Suprapubic skin (tissue), 4 donors: ENCODE results near the gene YTHDC2.

Experiments used
- EP300 ChIP-seq: sonication (generic); formaldehyde crosslinking; IDR thresholded peaks from one replicate; pipeline ENCODE4 v1.6.1; 2017; ENCODE audit warnings: antibody characterized with exemption
- POLR2AphosphoS5 ChIP-seq, 3 donors: sonication (generic); formaldehyde crosslinking; IDR thresholded peaks; one replicate each; pipeline ENCODE4 v1.6.1; 2017; ENCODE audit warnings: antibody characterized with exemption in 3 of 3
- TF ChIP-seq, protein P1 (sequence below), 2 donors: fragments of 200-600 bp in 1 of 2; fragments of 450-650 bp in 1 of 2; sonication (generic) in 1 of 2; IDR thresholded peaks; one replicate each; pipeline ENCODE4 v1.5.1; 2016 to 2019; ENCODE audit warnings: antibody characterized with exemption in 2 of 2, mild to moderate bottlenecking in 1 of 2, moderate library complexity in 1 of 2

DNA sequence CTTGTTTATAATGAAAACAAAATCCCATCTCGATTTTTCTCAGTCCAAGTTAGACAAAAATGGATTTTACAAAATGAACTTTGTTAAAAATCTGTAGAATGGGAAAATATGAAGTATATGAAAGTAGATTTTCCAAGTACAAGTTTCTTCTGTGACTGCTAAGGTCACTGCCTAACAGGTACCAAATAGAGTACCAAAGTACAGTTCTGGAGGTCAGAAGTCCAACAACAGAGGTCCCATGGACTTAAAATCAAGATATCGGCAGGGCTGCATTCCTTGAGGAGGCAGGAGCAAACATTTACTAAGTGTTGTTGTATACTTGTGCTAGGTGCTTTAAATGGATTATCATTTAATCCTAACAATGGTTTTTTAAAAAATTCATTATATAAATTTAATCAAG is 5.9 kb downstream of the YTHDC2 start:
- TF ChIP-seq, protein P1, sequence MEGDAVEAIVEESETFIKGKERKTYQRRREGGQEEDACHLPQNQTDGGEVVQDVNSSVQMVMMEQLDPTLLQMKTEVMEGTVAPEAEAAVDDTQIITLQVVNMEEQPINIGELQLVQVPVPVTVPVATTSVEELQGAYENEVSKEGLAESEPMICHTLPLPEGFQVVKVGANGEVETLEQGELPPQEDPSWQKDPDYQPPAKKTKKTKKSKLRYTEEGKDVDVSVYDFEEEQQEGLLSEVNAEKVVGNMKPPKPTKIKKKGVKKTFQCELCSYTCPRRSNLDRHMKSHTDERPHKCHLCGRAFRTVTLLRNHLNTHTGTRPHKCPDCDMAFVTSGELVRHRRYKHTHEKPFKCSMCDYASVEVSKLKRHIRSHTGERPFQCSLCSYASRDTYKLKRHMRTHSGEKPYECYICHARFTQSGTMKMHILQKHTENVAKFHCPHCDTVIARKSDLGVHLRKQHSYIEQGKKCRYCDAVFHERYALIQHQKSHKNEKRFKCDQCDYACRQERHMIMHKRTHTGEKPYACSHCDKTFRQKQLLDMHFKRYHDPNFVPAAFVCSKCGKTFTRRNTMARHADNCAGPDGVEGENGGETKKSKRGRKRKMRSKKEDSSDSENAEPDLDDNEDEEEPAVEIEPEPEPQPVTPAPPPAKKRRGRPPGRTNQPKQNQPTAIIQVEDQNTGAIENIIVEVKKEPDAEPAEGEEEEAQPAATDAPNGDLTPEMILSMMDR (IDR thresholded peaks at IDR 0.05), result no peak
- TF ChIP-seq POLR2AphosphoS5 (IDR thresholded peaks at IDR 0.05) (no peak), EP300 (no peak)
